NCI-H526 treated with DMSO at 0.1 percent for 48 hours (cell line): ENCODE results near the gene DNAJC9.

Source experiments
- DNase-seq: peaks from one replicate; lab custom pipeline; 2025; lab: John Stamatoyannopoulos, UW

The DNAJC9 gene

DNA sequence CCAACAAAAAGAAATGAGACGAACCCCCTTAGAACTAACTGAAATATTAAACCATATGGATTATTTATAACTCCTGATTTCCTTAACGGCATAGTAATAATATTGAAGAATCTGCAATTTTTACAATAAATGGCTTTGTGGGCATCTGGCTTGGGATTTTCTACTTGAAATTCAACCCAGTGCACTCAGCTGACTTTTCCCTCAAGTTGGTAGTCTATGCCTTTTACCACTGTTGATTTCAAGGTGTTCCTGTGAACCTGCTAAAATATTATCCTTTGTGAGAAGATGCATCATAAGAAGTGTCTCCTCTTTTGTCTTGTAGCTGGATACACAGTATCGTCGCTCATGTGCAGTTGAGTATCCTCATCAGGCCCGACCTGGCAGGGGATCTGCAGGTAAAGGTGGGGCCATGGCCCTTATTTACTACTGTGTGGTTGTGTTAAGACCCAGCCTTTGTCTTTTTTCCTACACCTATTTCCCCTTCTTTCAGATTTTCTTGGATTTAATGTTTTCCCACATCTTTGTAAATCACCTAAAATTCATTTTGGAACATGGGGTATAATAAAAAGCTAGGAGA lies 8.0 kb downstream of the DNAJC9 start:
- no peak for DNase-seq

DNA sequence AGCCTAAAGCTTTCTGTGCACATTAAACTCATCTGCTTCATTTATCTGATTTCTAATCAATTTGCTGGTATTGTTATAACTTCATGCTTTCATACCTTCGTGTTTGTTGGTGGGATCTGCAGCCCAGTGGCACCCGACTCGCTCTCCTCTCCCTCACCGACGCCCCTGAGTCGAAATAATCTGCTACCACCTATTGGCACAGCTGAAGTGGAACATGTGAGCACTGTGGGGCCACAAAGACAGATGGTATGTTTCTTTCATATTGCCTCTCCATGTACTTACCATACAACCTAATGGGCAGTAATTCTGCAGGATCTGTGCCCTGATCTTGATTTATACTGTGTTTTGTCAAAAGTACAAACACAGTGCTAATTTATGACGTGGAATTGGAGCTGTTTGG lies 12.4 kb downstream of the DNAJC9 start:
- no peak for DNase-seq

DNA sequence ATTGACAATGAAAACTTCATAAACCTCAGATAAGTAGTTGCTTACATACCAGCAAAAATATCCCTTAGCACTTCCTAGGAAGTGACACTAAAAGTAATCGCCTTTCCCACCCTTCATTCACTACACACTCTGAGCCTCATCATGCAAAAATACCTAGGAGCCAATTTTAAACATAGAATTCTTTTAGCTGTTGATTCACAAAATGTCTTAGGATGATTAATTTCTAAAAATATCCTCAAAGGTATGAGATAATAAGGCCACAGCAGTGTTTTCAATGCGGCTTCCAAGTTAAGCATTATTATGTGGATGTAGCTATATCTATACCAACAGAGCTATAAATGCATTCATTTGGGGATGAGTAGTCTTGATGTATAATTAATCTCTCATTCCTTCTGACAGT lies 13.2 kb downstream of the DNAJC9 start:
- no peak for DNase-seq

DNA sequence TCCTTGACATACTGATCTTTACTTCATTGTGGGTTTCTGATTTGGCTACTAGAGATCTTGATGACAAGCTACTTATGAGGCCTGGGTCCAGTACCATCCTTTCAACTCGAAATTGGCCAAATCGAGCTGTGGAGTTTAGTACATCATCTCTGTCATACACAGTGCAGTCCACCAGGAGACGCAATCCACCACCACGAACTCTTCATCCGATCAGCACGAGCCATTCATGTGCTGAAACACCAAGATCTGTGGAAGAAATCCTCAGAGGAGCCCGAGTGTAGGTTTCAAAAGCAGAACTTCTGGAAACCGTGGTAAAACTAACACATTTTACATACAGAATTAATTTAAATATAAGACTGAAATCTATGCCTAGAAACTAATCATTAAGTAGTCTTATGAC lies 14.2 kb downstream of the DNAJC9 start:
- DNase-seq: no peak

DNA sequence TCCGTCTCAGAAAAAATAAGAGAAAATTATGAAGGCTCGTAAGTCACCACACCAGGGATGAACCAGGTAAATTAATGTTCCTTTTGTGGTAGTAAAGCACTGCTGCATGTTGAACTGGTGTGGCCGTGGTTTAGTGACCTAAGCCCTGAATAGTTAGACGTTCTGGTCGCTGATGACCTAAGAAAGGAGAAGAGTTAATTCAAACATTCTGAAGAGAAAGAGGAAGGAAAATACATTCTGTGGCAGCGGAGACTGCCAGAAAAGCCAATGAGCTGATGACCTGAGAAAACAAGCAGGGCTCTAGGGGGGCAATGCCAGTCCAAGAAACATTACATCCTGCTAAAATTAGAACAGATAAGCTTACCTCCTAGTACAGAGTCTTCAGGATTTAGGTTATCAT lies 17.5 kb downstream of the DNAJC9 start:
- DNase-seq: no peak

DNA sequence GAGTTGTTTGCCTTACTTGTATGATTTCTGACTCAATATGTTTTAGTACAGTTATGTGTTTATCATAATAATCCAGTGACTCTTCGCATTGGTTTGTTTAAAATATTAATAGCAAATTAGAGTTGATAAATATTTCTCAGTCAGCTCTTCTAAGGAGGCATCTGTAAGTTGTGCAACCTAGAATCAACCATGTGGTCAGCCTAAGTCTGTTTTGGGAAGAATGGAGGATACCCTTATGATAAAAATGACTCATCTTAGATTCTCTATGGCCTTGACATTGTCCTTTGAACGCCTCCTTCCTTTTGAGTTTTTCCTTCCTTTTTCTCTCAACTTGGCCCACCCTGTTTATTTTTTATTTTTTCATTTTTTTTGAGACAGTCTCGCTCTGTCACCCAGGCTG lies 18.8 kb downstream of the DNAJC9 start:
- DNase-seq: no peak

DNA sequence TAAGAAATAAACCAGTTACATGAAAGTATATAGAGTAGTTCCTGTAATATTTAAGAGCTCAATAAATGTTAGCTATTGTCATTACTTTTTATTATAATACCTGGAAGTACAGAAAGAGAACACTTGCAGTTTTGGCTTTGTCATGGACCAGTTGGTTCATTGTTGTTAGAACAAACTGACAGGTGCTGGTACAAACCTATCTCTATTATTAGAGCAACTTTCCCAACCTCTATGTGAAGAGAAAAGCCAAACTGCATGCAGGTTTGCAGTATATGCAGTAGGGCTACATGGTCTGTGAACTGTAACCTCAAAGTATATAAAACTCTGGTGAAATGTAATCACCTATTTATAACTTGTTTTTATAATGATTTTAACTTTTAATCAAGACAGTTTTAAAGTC lies 20.4 kb downstream of the DNAJC9 start:
- DNase-seq: no peak

DNA sequence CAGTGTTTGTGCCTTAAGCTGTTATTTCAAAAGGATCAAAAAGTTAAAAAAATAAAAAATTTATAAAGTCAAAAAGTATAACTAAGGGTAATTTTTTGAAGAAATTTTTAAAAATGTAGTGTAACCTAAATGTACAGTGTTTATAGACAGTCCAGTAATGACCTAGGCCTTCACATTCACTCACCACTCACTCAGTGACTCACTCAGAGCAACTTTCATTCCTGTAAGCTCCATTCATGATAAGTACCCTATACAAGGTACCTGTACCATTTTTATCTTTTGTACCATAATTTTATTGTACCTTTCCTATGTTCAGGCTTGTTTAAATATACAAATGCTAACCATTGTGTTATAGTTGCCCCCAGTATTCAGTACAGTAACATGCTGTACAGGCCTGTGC lies 21.5 kb downstream of the DNAJC9 start:
- DNase-seq: no peak

DNA sequence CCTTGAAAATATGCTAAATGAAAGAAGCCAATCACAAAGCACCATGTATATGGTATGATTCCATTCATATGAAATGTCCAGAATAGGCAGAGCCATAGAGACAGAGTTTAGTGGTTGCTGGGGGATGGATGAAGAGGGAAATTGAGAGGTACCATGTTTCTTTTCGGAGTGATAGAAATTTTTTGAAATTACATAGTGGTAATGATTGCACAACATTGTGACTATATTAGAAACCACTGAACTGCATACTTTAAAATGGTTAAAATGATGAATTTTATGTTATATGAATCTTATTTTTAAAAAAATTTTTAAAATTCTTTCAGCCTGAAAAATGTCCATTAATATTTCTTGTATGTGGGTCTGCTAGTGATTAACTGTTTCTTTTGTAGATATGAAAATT lies 26.1 kb downstream of the DNAJC9 start:
- DNase-seq: no peak

DNA sequence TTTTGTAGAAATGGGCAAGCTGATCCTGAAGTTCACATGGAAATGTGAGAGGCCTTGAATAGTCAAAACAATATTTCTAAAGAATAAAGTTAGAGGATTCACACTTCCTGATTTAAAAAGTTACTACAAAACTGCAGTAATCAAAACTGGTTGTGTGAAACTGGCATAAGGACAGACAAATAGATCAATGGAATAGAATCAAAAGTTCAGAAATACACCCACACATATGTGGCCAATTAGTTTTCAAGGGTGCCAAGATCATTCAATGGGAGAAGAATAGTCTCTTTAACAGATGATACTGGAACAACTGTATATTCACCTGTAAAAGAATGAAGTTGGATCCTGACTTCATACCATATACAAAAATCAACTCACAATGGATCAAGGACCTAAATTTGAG lies 27.7 kb downstream of the DNAJC9 start:
- no peak for DNase-seq

DNA sequence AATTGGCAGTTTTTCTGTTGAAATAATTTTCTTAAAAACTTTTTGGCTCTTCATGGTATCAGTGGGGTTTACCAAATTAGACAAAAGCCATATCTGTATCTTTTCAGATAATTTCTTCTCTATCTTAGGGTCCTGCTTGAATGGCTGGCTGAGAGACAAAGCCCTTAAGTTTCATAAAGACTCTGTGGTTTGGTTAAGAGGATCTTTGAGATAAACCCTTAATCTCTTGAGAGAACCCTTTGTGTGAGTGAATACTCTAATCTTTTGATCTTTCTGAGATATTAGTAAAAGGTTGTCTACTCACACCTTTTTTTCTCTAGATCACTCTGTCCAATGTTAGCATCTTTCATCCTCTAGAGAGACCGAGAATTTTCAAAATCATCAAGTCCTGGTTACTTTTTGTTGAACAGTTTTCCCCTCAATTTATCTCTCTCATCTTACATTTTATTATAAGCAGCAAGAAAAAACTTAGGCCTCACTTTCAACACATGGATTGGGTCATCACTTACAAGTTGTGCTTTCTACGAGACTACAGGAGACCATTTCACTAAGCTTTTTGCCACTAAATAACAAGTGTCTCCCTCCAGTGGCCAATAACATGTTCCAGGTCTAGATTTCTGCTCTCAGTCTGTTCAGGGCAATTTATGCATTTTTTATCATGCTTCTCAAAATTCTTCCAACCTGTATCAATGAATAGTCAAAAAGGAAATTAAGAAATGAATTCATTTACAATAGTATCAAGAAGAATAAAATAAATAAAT lies 28.4 kb downstream of the DNAJC9 start:
- DNase-seq: no peak

DNA sequence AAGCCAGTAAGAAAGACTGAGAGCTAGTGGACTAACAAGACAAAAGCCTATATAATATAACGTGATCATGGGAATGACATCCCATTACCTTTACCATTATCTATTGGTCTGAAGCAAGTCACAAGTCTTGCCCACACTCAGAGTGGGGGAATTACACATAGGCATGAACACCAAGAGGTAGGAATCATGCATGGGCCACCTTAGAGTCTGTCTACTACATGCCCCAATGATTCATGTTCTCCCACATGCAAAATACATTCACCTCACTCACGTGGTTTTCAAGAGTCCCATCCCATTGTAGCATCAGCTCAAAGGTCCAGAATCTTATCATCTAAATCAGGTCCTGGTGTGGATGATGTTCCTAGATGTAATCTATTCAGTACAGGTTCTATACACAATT lies 29.4 kb downstream of the DNAJC9 start:
- no peak for DNase-seq

DNA sequence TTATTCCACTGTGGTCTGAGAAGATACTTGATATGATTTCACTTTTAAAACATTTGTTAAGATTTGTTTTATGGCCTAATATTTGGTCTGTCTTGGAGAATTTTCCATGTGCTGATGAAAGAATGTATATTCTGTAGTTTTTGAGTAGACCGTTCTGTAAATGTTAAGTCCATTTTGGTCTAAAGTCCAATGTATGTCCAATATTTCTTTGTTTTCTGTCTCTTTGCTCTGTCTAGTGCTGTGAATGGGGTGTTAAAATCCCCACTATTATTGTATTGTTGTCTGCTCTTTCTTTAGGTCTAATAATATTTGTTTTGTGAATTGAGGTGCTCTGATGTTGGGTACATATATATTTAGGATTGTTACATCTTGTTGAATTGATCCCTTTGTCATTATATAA lies 31.3 kb downstream of the DNAJC9 start:
- no peak for DNase-seq

DNA sequence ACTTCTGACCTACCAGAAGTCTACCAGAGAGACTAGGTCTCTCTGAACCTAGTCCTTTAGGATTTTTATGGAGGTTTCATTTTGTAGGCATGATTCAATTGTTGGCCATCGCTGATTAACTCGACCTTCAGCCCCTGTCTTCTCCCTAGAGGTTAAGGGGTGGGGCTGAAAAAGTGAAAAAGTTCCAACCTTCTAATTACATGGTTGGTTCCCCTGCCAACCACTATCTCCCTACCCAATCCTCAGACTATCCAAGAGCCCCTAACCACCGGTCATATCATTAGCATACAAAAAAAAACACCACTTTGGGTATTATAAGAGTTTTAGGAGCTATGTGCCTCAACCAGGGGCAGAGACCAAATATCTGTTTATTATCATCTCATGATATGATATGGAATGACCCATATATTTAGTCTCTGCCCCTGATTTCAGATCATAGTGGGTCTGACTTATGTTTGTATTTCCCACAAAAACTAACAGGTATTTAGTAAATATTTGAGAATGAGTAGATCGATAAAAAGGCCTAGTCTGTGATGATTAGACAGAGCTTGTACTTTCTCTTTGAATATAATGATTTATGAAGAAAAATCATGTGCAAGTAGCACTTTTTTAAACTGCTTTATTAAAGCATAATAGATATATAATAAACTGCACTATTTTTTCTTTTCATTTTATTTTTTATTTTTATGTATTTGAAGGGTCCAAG lies 35.8 kb downstream of the DNAJC9 start:
- no peak for DNase-seq

DNA sequence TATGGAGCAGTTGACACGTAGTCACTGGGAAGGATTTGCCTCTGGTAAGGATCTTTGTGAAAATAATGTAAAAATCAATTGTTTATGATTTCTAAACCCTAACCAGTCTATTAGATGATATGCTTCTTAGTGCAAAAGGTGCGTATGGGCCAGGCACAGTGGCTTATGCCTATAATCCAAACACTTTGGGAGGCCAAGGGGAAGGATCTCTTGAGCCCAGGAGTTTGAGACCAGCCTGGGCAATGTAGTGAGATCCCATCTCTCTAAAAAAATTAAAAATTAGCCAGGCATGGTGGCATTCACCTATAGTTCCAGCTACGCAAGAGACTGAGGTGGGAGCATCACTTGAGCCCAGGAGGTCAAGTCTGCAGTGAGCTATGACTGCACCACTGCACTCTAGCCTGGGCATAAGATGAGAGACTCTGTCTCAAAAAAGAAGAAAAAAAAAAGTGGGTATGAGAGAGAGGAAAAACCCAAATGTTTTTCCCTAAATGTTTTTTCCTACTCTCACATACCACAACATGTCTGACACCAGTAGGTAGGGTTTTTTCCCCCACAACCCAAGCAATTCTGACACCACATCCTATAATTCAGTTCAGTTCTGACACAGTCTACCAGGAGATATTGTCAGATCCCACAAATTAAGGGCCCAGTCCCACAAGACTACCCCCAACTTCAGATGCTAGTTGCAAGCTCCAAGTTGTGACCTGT lies 36.5 kb downstream of the DNAJC9 start:
- DNase-seq: no peak

DNA sequence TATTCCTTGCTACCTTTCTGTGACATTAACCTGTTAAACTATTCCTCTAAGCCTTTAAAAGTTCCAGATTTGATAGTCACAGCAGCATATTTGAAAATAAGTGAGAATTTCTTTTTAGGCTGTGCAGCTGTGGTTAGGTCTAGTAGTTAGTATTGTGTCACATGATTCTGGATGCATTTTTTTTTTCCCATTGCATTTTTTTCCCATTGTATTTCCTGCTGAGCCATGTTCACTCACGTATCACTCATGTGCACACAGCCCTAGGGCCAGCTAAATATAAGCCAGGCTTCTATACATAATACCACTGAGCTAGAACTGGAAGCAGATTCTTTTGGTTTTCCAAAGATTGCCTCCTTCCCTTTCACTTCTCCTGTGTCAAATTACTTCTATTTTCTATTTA lies 37.4 kb downstream of the DNAJC9 start:
- no peak for DNase-seq

DNA sequence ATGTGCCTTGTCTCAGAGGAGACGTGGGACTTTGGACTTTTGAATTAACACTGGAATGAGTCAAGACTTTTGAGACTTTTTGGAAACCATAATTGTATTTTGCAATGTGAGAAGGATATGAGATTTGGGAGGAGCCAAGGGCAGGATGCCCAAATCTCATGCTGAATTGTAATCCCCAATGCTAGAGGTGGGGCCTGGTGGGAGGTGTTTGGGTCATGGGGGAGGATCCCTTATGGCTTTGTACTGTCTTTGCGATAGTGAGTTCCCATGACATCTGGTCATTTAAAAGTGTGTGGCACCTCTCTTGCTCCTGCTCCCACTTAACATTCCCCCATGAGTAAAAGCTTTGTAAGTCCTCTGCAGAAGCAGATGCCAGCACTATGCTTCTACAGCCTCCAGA lies 39.2 kb downstream of the DNAJC9 start:
- no peak for DNase-seq

DNA sequence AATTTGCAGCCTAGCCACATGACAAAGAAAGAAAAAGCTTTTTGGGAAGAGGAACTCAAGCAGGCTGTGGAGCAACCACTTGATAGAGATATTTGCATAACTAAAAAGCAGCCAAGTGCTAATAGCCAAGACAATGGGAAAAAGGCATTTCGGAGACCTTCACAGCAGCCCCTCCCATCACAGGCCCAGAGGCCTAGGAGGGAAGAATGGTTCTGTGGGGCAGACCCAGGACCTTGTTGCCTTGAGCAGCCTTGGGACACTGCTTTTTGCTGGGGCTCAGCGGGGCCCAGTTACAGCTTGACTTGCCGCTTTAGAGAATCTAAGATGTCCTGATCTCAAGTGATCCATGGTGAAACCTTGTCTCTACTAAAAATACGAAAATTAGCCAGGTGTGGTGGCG lies 40.7 kb downstream of the DNAJC9 start:
- no peak for DNase-seq

DNA sequence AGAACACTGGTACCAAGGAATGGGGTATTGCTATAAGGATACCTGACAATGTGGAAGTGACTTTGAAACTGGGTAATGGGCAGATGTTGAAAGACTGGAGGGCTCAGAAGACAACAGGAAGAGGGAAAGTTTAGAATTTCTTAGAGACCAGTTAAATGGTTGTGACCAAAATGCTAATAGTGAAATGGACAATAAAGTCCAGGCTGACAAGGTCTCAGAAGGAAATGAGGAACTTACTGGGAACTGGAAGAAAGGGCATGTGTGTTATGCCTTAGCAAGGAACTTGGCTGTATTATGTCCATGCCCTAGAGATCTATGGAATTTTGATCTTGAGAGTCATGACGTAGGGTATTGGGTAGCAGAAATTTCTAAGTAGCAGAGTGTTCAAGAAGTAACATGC lies 41.2 kb downstream of the DNAJC9 start:
- DNase-seq: no peak

DNA sequence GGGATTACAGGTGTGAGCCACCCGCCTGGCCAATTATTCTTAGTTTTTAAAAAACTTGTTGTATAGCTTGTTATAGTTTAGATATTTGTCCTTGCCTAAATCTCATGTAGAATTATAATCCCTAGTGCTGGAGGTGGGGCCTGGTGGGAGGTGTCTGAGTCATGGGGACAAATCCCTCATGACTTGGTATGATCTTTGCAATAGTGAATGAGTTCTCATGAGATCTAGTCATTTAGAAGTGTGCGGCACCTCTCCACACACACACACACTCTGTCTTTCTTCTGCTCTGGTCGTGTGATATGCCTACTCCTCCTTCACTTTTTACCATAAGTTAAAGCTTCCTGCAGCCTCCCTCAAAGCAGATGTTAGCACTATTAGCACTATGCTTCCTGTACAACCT lies 42.0 kb downstream of the DNAJC9 start:
- no peak for DNase-seq
